ENCODE data around the gene FGFBP1.

The FGFBP1 gene

DNA sequence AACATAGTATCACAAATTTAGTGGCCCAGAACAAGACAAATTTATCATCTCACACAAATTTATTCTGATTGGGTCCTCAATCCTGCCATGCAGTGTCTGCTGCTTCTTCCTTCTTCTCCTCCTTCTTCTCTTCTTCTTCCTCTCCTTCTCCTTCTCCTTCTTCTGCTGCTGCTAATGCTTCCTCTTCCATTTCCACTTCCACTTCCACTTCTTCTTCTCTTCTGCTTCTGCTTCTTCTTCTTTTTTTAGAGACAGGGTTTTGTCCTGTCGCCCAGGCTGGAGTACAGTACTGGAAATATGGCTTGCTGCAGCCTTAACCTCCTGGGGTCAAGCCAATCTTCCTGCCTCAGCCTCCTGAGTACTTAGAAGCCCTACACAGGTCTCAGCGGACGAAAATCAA, 37.5 kb downstream of the FGFBP1 start:
- TF ChIP-seq CTCF (conservative IDR thresholded peaks at IDR 0.05): no peak
- TF ChIP-seq ZFX (IDR thresholded peaks at IDR 0.05): no peak
- H3K27ac ChIP-seq: no peak overlapping the region

GRCh38 chr4:15899511-15899910, 39.0 kb downstream of the FGFBP1 start:
- no peak overlapping the region for H3K27ac ChIP-seq
- TF ChIP-seq CTCF (conservative IDR thresholded peaks at IDR 0.05): no peak
- no peak for TF ChIP-seq ZFX (IDR thresholded peaks at IDR 0.05)

DNA sequence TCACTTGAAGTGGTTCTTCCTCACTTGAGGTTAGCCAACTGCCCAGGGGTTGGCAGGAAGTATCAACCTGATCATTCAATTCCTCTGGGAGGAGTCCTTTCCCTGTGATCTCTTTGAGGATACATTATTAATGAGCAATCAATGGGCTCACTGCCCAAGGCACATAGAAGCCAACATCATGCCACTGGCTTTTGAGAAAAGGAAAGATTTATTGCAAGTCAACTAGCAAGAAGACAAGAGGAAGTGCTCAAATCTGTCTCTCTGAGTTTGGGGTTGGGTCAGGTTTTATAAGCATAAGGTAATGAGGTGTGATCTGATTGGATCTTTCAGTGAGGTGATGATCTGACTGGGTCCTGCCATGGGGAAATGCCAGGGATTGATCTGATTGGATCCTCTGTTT, 39.6 kb downstream of the FGFBP1 start:
- no peak for TF ChIP-seq ZFX (IDR thresholded peaks at IDR 0.05)
- H3K27ac ChIP-seq: no peak overlapping the region

GRCh38 chr4:15897577-15897976, 41.0 kb downstream of the FGFBP1 start:
- no peak overlapping the region for H3K27ac ChIP-seq

DNA sequence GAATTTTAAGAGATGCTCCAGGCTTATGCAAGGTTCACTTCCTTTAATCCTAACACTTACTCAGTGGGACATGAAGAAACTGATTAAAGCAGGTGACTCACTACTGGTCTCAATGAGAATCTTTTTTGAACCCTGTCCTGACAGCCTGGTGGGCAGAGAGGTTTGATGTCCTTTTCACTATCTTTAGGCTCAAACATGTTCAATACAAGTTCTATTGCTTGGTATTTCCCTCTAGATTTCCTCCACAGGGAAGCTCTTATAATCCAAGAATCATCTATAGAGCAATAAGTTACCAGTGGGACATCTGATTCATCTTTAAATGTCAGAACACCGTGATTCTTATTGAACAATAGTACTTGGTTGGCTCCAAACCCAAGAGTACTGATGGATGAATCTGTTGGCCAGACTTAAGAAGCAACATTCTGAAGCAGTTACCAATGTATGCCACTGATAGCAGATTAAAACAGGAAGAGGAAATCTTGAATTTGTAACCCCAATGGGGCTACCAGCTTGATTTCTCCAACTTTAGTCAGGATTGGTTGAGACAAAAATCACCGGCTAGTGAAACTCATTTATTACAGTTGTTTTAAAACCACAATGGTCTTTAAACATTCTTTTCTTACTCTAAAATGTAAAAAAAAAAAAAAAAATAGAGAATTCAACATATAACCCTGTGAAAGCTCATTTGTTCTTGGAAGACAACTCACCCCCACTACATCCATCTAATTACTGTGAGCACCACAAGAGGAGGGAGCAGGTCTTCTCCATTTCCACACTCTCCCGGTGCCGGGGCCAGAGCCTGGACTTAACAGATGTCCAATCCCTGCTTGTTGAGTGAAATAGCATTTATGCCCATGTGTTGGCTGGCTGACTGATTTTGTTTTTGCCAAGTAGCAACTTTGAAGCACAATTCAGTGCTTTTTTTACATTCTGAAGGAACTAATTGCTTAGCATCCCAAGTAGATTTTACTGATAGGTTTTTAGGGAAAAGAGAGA, 43.3 kb downstream of the FGFBP1 start:
- TF ChIP-seq ZFX (IDR thresholded peaks at IDR 0.05) (no peak), CTCF (conservative IDR thresholded peaks at IDR 0.05) (no peak)
- no peak overlapping the region for H3K27ac ChIP-seq

More at GRCh38 chr4:15897577-15897976, 41.0 kb downstream of the FGFBP1 start:
- no peak for TF ChIP-seq CTCF (conservative IDR thresholded peaks at IDR 0.05)

DNA sequence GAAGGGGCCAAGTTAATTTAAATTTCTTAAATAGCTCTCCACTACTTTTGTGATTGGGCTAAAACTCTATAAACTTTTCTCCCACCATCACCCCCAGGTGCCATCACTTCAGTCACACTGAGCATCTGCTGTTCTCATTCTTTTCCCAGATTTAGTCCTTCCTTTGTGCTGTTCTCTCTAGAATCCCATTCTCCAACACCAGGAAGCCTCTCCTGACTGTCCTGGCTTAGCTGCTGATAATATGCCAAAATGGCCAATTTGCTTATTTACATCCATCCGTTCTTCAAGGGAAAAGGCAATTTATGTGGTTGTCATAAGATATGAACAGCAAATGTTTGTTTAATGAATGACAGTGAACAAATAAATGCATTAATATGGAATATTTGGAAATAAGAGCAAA, 44.1 kb downstream of the FGFBP1 start:
- TF ChIP-seq ZFX (IDR thresholded peaks at IDR 0.05) (no peak), CTCF (conservative IDR thresholded peaks at IDR 0.05) (no peak)

DNA sequence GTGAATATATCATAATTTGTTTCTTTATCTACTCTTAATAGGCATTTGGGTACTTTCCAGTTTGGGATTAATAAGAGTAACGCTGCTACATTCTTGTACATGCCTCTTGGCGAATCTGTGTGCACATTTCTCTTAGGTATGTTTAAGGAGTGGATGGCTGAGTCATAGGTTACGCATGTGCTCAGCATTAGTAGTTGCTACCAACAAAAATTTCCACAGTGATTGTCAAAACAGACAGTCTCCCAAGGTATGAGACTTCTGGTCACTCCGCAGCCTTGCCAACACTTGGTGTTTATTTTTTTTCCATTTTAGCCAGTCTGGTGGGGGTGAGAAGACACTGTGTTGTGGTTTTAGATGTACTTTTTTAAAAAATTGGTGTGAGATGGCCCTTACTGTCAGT, 44.6 kb downstream of the FGFBP1 start:
- no peak for TF ChIP-seq ZFX (IDR thresholded peaks at IDR 0.05)
- no peak for TF ChIP-seq CTCF (conservative IDR thresholded peaks at IDR 0.05)
- no peak overlapping the region for H3K27ac ChIP-seq

More for the DNA sequence above, 44.1 kb downstream of the FGFBP1 start:
- no peak overlapping the region for H3K27ac ChIP-seq
